Lung (tissue), 12 donors: ENCODE data around the gene IL6ST. TPM values are rescaled to one million over a fixed set of nuclear protein-coding genes. Genes with fewer than 3 reads are reported as not detected.

Source experiments
- ATAC-seq: fragments of 200-7000 bp; cut with Tn5 transposase; one replicate; pipeline ENCODE4 v1.9.1; 2020; ENCODE audit warnings: moderate number of reproducible peaks; ENCODE audit not compliant: insufficient read depth, low FRiP score
- DNase-seq, 3 donors: peaks; one replicate each; pipeline ENCODE4 v3.0.0-alpha.2; 2013 to 2017
- H3K27ac ChIP-seq, 2 donors: one replicate each; pipeline ENCODE4 v1.5.1; 2013; ENCODE audit warnings: mild to moderate bottlenecking in 2 of 2, moderate library complexity in 2 of 2, control low read depth in 1 of 2, inconsistent platforms in 1 of 2, low read depth in 1 of 2, low read length in 1 of 2
- H3K27me3 ChIP-seq, 3 donors: one replicate each; pipeline ENCODE4 v1.5.1; 2013; ENCODE audit warnings: low read length in 2 of 3; ENCODE audit not compliant: control insufficient read depth in 3 of 3, insufficient read depth in 3 of 3
- H3K36me3 ChIP-seq, 4 donors: one replicate each; pipeline ENCODE4 v1.5.1; 2013; ENCODE audit warnings: low read length in 4 of 4, mild to moderate bottlenecking in 1 of 4, moderate library complexity in 1 of 4; ENCODE audit not compliant: control insufficient read depth in 4 of 4, insufficient read depth in 4 of 4
- H3K4me1 ChIP-seq, 5 donors: one replicate each; pipeline ENCODE4 v1.5.1; 2013; ENCODE audit warnings: low read length in 5 of 5, mild to moderate bottlenecking in 2 of 5, moderate library complexity in 1 of 5; ENCODE audit not compliant: control insufficient read depth in 5 of 5, insufficient read depth in 5 of 5
- H3K4me3 ChIP-seq: one replicate; pipeline ENCODE4 v1.5.1; 2013; ENCODE audit warnings: mild to moderate bottlenecking, control low read depth, moderate library complexity
- H3K9ac ChIP-seq, 2 donors: one replicate each; pipeline ENCODE4 v1.5.1; 2013; ENCODE audit warnings: low read length in 2 of 2, control low read depth in 1 of 2; ENCODE audit not compliant: insufficient read depth in 1 of 2
- H3K9me3 ChIP-seq, 4 donors: one replicate each; pipeline ENCODE4 v1.5.1; 2013; ENCODE audit warnings: low read length in 3 of 4, mild to moderate bottlenecking in 1 of 4, moderate library complexity in 1 of 4; ENCODE audit not compliant: control insufficient read depth in 4 of 4, insufficient read depth in 3 of 4
- WGBS, 2 donors: extraction: QIAGEN DNeasy Blood & Tissue Kit; methylation state at CpG; one replicate each; pipeline ENCODE4 v1.1.7; 2013; 5-methylcytosine and 5-hydroxymethylcytosine counted together
- polyA plus RNA-seq, 2 donors: library from polyadenylated mRNA; stranded (reverse); fragments of 200-250 nt; gene quantifications; one replicate each; pipeline ENCODE4 v1.2.1, GENCODE V29; 2013
- total RNA-seq, 2 donors: library from RNA; depleted of rRNA in 1 of 2; stranded (reverse); fragments of >200 nt in 1 of 2; gene quantifications; one replicate each; pipeline ENCODE4 v1.2.1, GENCODE V29; 2014 to 2021
- TF ChIP-seq, protein P1 (sequence below): IDR thresholded peaks from 2 replicates; pipeline ENCODE4 v1.5.1; 2012; ENCODE audit warnings: mild to moderate bottlenecking; ENCODE audit errors: control extremely low read depth, extremely low read depth
- donor health status: control.
- donor health status: control.
- donor health status: Bipolar disorder and iron deficiency.
- donor health status: healthy.
- donor health status: DM: yes; HTN: yes; CAD: no.

IL6ST gene
- total and polyA plus RNA-seq, 4 donors: 47.8 to 377 (median 196) TPM

GRCh38 chr5:55916986-55917385 lies 77.8 kb downstream of the IL6ST start:
- Histone ChIP-seq H3K4me3 (no peak overlapping the region), H3K9me3 (no peaks in the 10 kb centered on the region), H3K9ac (no peak overlapping the region), H3K27ac (no peak overlapping the region), H3K4me1 (peaks cover 0 to 9% (median 0%) of the 10 kb centered on the region in 5 donors), H3K27me3 (no peaks in the 10 kb centered on the region), H3K36me3 (no peaks in the 10 kb centered on the region)
- TF ChIP-seq, protein P1, sequence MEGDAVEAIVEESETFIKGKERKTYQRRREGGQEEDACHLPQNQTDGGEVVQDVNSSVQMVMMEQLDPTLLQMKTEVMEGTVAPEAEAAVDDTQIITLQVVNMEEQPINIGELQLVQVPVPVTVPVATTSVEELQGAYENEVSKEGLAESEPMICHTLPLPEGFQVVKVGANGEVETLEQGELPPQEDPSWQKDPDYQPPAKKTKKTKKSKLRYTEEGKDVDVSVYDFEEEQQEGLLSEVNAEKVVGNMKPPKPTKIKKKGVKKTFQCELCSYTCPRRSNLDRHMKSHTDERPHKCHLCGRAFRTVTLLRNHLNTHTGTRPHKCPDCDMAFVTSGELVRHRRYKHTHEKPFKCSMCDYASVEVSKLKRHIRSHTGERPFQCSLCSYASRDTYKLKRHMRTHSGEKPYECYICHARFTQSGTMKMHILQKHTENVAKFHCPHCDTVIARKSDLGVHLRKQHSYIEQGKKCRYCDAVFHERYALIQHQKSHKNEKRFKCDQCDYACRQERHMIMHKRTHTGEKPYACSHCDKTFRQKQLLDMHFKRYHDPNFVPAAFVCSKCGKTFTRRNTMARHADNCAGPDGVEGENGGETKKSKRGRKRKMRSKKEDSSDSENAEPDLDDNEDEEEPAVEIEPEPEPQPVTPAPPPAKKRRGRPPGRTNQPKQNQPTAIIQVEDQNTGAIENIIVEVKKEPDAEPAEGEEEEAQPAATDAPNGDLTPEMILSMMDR: no peak
- 85 to 88% methylated on average over 10 of the region's 10 CpGs for whole genome bisulfite sequencing, 2 donors
- DNase-seq (no peak), ATAC-seq (no peak)

DNA sequence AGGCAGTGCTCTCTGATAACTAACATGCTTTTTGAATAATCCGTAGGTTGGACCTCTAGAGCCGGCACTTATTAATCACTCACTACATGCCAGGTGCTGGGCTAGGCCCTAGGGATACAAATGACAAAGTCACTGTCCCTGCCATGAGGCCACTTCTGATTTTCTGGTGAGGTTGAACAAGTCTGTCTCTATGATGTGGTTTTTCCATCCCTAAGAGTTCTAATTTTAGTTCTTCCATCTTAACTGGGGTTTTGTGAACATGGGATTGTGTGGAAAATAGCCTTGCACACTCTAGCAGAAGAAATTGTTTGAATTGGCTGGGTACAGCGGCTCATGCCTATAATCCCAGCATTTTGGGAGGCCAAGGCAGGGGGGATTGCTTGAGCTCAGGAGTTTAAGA lies 79.0 kb downstream of the IL6ST start:
- DNase-seq: no peak
- Histone ChIP-seq H3K4me1 (peaks cover 0 to 9% (median 0%) of the 10 kb centered on the region in 5 donors), H3K27me3 (no peaks in the 10 kb centered on the region), H3K4me3 (no peak overlapping the region), H3K36me3 (no peaks in the 10 kb centered on the region), H3K9ac (no peak overlapping the region), H3K9me3 (no peaks in the 10 kb centered on the region), H3K27ac (no peak overlapping the region)
- ATAC-seq: no peak
- TF ChIP-seq, protein P1: no peak
- 92 to 97% methylated on average over 3 of the region's 3 CpGs for WGBS, 2 donors

DNA sequence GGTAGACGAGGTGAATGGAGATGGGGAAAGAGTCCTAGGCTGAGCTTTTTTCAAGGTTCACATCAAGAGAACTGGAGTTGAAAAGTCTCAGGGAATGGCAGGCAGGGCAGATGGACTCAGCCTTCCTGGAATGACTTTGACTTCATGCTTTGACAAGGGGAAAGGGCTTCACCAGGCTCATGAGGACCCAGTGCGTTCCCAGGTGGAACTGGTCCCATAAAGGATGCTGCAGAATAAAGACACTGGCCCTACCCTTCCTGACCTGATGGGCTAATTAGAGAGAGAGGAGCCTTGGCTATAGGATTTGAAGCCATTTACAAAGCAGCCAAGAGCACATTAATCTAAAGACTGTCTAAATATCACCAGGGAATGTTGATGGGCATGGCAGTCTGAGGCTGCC lies 79.8 kb downstream of the IL6ST start:
- no peaks in the 10 kb centered on the region for H3K27me3 ChIP-seq
- no peak for DNase-seq
- no peaks in the 10 kb centered on the region for H3K36me3 ChIP-seq
- H3K4me1 ChIP-seq: peaks cover 0 to 9% (median 0%) of the 10 kb centered on the region in 5 donors
- no peaks in the 10 kb centered on the region for H3K9me3 ChIP-seq
- TF ChIP-seq, protein P1: no peak
- no peak overlapping the region for H3K4me3 ChIP-seq
- 94 to 96% methylated on average over 2 of the region's 2 CpGs for WGBS, 2 donors
- H3K9ac ChIP-seq: no peak overlapping the region
- ATAC-seq: no peak
- H3K27ac ChIP-seq: no peak overlapping the region
